Esophagus muscularis mucosa (tissue), 4 donors: ENCODE data around the gene MCM6.

ENCODE experiments used
- EP300 ChIP-seq: sonication (generic); formaldehyde crosslinking; IDR thresholded peaks from one replicate; pipeline ENCODE4 v1.6.1; 2017; ENCODE audit warnings: antibody characterized with exemption
- POLR2A ChIP-seq: fragments of 450-650 bp; IDR thresholded peaks from one replicate; pipeline ENCODE4 v1.6.1; 2017; ENCODE audit warnings: antibody characterized with exemption, moderate library complexity, mild to moderate bottlenecking, low read depth
- POLR2AphosphoS5 ChIP-seq, 2 donors: sonication (generic); formaldehyde crosslinking; IDR thresholded peaks; one replicate each; pipeline ENCODE4 v1.6.1; 2017; ENCODE audit warnings: antibody characterized with exemption in 2 of 2
- TF ChIP-seq, protein P1 (sequence below), 3 experiments: fragments of 200-600 bp in 2 of 3; fragments of 450-650 bp in 1 of 3; sonication (generic) in 2 of 3; IDR thresholded peaks; one replicate each; pipeline ENCODE4 v1.5.1; 2017 to 2019; ENCODE audit warnings: antibody characterized with exemption in 3 of 3, mild to moderate bottlenecking in 2 of 3, moderate library complexity in 1 of 3

DNA sequence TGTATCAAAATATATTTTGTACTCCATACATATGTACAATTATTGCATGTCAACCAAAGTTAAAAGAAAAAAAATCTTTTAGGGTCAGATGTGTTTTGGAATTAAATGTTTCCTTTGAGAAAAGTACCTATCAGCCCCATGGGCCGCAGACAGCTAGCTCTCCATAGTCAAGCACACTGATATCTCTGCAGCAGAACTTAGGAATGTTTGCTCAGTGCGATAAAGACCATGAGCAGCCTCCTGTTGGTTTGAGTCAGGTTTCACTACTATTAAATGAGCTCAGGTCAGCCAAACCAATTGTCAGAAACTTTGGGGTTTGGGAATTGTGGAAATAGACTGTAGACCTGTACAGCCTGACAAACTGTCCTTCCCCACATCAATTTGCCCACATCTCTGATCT, 73.0 kb downstream of the MCM6 start:
- TF ChIP-seq, protein P1, sequence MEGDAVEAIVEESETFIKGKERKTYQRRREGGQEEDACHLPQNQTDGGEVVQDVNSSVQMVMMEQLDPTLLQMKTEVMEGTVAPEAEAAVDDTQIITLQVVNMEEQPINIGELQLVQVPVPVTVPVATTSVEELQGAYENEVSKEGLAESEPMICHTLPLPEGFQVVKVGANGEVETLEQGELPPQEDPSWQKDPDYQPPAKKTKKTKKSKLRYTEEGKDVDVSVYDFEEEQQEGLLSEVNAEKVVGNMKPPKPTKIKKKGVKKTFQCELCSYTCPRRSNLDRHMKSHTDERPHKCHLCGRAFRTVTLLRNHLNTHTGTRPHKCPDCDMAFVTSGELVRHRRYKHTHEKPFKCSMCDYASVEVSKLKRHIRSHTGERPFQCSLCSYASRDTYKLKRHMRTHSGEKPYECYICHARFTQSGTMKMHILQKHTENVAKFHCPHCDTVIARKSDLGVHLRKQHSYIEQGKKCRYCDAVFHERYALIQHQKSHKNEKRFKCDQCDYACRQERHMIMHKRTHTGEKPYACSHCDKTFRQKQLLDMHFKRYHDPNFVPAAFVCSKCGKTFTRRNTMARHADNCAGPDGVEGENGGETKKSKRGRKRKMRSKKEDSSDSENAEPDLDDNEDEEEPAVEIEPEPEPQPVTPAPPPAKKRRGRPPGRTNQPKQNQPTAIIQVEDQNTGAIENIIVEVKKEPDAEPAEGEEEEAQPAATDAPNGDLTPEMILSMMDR (IDR thresholded peaks at IDR 0.05), result no peak
- TF ChIP-seq EP300 (no peak), POLR2A (no peak), POLR2AphosphoS5 (IDR thresholded peaks at IDR 0.05) (no peak)
